Posterior cingulate gyrus (tissue), 11 donors: Measurements from ENCODE around the gene RCBTB1.
A peak's percentile ranks its signal among the peaks of the same experiment; 100 is the strongest.
"Not testable (repeated sequence)": the region's sequence is repeated elsewhere in the genome, so short reads cannot be mapped to it uniquely, and the experiment has no call there.

ENCODE experiments used
- DNase-seq, 10 donors: peaks; one replicate each; pipeline versions ENCODE4 v3.0.0 to v3.0.0-alpha.2; 2020 to 2021; ENCODE audit warnings: mixed read lengths in 3 of 10
- intact Hi-C: fragments of 100-400 bp; cut with DNase I; formaldehyde crosslinking; loops from one replicate; pipeline ENCODE4 v1.15.1; 2023

RCBTB1 gene

DNA sequence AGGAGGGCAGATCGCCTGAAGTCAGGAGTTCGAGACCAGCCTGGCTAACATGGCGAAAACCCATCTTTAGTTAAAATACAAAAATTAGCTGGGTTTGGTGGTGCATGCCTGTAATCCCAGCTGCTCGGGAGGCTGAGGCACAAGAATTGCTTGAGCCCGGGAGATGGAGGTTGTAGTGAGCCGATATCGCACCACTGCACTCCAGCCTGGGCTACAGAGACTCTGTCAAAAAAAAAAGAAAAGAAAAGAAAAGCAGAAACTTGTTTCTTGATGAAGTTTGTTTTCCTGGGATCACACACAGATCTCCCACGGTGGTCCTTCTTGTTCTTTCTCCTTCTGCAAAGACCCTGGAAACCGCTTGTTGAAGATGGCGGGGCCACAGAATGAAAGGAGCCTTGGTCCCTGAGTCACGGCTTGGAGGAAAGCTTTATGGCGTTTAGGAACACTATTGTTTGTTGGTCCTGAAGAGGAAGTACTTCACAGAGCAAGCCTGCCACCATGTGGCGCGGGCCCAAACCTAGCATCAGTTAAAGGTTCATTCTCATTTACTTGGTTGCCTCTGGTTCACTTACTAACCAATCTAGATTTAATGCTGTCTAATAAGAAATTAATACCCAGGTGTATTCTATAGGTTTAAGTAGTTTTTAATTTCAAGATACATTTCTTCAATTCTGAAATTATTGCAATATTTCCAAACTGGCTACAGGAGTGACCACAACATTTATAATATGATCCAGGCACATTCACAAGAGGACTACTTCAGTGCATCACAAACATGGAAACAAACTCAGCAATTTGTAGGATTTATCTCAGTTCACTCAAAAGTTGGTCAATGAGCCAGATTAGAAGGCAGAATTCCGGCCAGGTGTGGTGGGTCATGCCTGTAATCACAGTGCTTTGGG is 21.6 kb upstream of the RCBTB1 start:
- peak; percentile 69 to 98 (median 90) for DNase-seq
- intact Hi-C loops: loop anchor here (1.0 to 5.0 kb wide), 3 partner anchors 115 to 306 kb away; partner anchors contain the start of genes CAB39L and SETDB2

- no peak for DNase-seq
- intact Hi-C loops: no loop called here
Observed at GRCh38 chr13:49604570-49604969, 19.2 kb upstream of the RCBTB1 start.

GRCh38 chr13:49602615-49603014 is 17.3 kb upstream of the RCBTB1 start:
- DNase-seq, intact Hi-C loops: not testable (repeated sequence)

GRCh38 chr13:49602005-49602404 is 16.6 kb upstream of the RCBTB1 start:
- no peak for DNase-seq
- intact Hi-C loops: no loop called here

- no peak for DNase-seq
- intact Hi-C loops: no loop called here
Observed at GRCh38 chr13:49597043-49597641, 11.8 kb upstream of the RCBTB1 start.

DNA sequence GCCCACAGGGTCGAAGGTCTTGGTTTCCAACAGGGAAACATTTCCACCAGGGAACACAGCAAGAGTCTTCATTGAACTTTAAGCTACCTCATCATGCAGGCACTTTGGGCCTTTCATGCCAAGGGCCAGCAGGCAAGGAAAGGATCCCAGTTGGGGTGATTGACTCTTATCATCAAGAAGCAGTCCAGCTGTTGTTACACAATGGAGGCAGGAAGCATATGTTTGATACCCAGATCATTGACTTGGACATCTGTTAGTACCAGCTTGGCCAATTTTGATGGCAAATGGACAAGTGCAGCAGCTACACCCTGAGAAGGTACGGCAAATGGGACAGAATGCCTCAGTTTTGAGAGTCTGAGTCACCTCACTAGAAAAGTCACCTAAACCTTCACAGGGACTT is 10.9 kb upstream of the RCBTB1 start:
- intact Hi-C loops: no loop called here
- no peak for DNase-seq

- intact Hi-C loops: no loop called here
- no peak for DNase-seq
Observed at GRCh38 chr13:49594576-49594975, 9.2 kb upstream of the RCBTB1 start.

DNA sequence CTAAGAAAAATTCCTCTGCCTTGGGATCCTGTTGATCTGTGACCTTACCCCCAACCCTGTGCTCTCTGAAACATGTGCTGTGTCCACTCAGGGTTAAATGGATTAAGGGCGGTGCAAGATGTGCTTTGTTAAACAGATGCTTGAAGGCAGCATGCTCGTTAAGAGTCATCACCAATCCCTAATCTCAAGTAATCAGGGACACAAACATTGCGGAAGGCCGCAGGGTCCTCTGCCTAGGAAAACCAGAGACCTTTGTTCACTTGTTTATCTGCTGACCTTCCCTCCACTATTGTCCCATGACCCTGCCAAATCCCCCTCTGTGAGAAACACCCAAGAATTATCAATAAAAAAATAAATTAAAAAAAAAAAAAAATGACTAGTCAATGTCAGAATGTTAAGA is 8.5 kb upstream of the RCBTB1 start:
- intact Hi-C loops: not testable (repeated sequence)

GRCh38 chr13:49590714-49591113 is 5.4 kb upstream of the RCBTB1 start:
- intact Hi-C loops, DNase-seq: not testable (repeated sequence)

More for the DNA sequence above, 8.5 kb upstream of the RCBTB1 start:
- DNase-seq: not testable (repeated sequence)

DNA sequence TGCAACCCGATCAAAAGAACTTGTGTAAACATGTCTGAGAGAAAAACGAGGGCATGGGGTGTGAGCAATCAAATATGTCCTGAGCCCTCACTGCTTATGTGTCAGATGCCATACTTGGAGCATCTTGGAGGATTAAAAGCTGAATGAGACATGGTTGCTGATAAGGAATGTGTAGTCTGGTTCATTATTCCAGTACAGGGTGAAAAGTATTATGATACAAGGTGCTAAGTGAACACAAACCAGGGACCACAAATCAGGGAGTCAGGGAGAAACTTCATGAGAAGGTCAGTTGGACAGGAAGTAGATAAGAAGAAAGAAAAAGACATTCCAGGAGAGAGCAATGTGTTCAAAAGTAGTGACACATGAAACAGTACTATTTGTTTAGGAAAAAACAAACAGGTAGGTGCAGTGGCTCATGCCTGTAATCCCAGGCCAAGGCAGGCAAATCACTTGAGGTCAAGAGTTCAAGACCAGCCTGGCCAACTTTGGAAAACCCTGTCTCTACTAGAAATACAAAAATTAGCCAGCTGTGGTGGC is 2.0 kb upstream of the RCBTB1 start:
- no peak for DNase-seq
- intact Hi-C loops: loop anchor here (10.0 kb wide), 1 partner anchor 93 kb away; the partner anchor contains the start of gene PHF11

DNA sequence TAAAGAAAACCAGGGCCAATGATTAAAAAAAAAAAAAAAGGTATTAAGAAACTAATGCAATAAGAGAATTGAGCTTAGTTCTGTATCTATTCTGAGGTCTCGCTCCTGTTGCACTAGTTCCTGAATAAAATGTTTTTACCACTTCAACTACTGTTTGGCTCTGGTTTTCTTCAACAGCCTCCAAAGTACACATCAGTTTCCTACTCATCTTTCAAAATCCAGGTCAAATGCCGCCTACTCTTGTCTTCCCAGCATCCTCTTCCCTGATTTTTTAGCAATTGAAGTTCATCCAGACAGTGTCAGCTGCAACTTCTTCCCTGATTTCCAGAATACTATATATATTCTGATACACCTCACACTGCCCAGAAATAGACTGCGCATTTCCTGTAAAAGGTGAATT is 1.4 kb upstream of the RCBTB1 start:
- DNase-seq: no peak
- intact Hi-C loops: loop anchor here (10.0 kb wide), 1 partner anchor 92 kb away; the partner anchor contains the start of gene PHF11

- intact Hi-C loops: loop anchor here (10.0 kb wide), 1 partner anchor 90 kb away; the partner anchor contains the start of gene PHF11
- no peak for DNase-seq
Observed at GRCh38 chr13:49584771-49585182, 581 bp downstream of the RCBTB1 start.

DNA sequence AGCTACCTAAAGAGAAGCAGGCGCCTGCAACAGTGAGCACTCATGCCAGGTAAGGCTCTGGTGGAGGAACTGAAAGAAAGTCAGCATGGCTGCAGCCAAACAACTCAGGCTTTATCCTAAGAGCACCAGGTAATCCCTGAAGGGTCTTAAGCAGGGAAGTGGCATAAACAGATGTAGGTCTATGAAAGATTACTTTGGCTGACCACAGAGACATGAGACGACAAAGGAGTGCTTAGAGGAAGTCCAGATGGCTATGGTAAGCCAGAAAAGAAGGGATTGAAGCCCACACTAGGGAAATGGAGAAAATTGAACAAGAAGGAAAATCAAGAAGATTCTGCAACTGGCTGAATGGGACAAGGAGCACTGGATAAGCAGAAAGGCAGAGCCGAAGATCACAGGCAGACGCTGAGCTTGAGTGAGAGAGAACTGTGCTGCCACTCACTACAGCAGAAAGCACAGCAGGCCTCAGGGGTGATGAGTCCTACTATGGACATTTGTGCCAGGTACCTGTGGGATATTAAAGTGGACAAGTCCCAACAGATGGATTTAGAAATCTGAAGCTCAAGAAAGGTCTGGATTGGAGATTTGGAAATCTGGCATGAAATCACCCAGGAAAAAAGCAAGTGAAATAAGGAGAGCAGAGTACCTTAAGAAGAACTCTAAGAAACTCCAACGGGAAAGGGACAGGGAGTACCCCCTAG is 4.2 kb downstream of the RCBTB1 start:
- intact Hi-C loops: loop anchor here (10.0 kb wide), 1 partner anchor 86 kb away; the partner anchor contains the start of gene PHF11
- DNase-seq: no peak

- DNase-seq: no peak
- intact Hi-C loops: no loop called here
Observed at GRCh38 chr13:49579501-49579900, 5.9 kb downstream of the RCBTB1 start.

DNA sequence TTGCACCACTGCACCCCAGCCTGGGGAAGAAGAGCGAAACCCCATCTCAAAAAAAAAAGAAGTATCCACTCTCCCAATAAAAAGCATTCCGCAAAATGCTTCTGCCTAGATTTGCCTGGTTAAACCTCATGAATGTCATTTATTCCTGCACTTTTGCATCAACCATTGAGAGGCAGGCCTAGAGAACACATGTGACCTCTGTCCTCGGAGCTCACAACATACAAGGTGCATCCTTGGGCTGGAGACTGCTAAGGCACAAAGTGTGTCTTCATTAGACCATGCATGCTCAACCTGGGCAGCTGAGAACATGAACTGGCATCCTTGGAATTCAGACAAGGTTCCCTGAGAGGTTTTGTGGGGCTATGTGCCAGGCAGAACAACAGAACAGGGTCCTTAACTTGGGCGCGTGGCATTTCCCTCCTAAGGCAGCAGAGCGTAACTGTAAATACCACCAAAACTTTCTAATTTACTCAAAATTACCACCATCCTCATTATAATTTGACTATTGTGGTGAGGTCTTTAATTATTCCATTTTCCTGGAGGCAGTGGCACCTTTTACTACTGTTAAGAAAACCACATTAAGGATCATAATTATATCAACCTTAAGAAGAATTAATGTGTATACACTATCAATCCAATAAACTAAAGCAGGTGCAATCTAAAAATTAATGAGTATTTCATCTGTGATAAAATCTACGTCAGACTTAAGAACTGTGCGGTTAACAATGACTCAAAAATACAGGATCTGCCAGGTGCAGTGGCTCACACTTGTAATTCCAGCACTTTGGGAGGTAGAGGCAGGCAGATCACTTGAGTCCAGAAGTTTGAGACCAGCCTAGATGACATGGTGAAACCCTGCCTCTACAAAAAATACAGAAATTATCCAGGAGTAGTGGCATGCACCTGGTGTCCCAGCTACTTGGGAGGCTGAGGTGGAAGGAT is 13.8 kb downstream of the RCBTB1 start:
- intact Hi-C loops: no loop called here
- no peak for DNase-seq

DNA sequence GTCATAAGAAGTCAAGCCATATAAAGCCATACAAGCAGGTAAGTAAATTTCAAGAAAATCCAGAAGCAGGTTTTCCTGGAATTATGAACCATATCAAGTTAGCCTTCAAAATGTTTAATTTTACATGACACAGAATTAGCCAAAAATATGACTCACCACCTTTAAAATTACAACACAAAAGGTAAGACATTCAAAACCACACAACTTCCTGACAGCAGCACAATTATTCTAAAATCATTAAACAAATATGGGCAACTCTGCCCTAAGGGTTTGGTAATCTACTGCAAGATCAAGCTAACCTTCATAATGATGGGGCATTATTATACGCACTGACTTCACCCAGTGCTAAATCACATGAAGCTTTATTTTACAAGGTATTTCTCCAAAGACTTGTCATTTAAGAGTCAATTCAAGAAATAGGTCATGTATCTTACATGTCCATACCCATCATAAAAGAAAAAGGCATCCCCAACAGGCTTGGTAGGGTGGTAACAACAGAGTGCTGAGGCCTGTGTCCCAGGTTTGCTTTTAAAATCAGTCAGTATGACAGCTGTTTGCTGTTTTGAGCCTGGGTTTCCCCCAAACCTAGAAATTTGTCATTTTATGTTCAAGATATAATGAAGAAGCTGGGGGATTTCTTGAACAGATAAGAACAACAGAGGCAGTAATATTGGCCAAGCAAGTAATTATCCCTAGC is 15.2 kb downstream of the RCBTB1 start:
- intact Hi-C loops: no loop called here
- no peak for DNase-seq

DNA sequence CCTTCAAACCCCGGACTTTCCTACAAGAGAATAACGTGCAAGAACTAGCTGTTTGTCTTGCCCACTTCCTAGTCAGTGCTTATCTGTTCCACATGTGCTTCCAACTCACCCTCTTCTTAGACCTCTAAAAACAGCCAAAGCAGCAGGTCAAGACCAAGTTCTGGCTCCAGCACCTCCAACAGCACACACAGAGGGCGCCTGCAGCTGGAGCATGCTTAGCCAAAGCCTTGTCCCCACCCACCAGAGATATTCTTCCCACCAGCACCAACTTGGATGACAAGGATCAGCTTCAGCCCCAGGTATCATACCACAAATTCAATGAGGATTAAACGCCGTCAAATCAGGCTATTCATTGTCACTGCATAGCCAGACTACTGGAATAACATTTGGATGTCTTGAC is 17.9 kb downstream of the RCBTB1 start:
- DNase-seq: no peak
- intact Hi-C loops: no loop called here

- intact Hi-C loops: no loop called here
- DNase-seq: no peak
Observed at GRCh38 chr13:49566461-49566860, 18.9 kb downstream of the RCBTB1 start.

GRCh38 chr13:49565461-49565860 is 19.9 kb downstream of the RCBTB1 start:
- DNase-seq, intact Hi-C loops: not testable (repeated sequence)
